Measurements from ENCODE around the gene BRPF1. TPM values are rescaled to one million over a fixed set of nuclear protein-coding genes. Genes with fewer than 3 reads are reported as not detected.
"Not testable (repeated sequence)": the region's sequence is repeated elsewhere in the genome, so short reads cannot be mapped to it uniquely, and the experiment has no call there.

BRPF1 gene
- total and polyA plus RNA-seq, 2 donors = 11.9 to 19.1 TPM

- peaks cover 7 to 19% of the 10 kb centered on the region in 2 donors for H3K4me1 ChIP-seq (ENCODE audit: control insufficient read depth in 2 of 2, insufficient read depth in 2 of 2, low read length in 2 of 2)
- H3K27me3 ChIP-seq (ENCODE audit: control insufficient read depth in 2 of 2, insufficient read depth in 1 of 2, low read length in 1 of 2) = peaks cover 0 to 17% of the 10 kb centered on the region in 2 donors
- H3K4me3 ChIP-seq (ENCODE audit: low read length in 2 of 2) = no peak overlapping the region
- no peak for DNase-seq (ENCODE audit: low read depth in 6 of 9, low spot score in 9 of 9)
- no peaks in the 10 kb centered on the region for H3K36me3 ChIP-seq (ENCODE audit: control insufficient read depth in 2 of 2, insufficient read depth in 2 of 2, low read length in 1 of 2)
- WGBS = 95% methylated on average over 6 of the region's 6 CpGs
- H3K9me3 ChIP-seq (ENCODE audit: control insufficient read depth in 2 of 2, insufficient read depth in 1 of 2, low read length in 1 of 2) = peaks cover 0 to 7% of the 10 kb centered on the region in 2 donors
- H3K27ac ChIP-seq (ENCODE audit: low read depth in 1 of 2, low read length in 1 of 2) = no peak overlapping the region
Measured at GRCh38 chr3:9768141-9768775, 36.7 kb downstream of the BRPF1 start.

GRCh38 chr3:9769012-9769411, 37.5 kb downstream of the BRPF1 start:
- no peak overlapping the region for H3K27ac ChIP-seq (ENCODE audit: low read depth in 1 of 2, low read length in 1 of 2)
- 93% methylated on average over 5 of the region's 5 CpGs for WGBS

GRCh38 chr3:9769426-9770275, 38.1 kb downstream of the BRPF1 start, which contains the start of gene CAMK1:
Gene CAMK1, minus strand, starts transcription at chr3:9769947. Its CDS starts 2,198 bp downstream, at chr3:9767749.
- peaks cover 0 to 17% of the 10 kb centered on the region in 2 donors for H3K27me3 ChIP-seq (ENCODE audit: control insufficient read depth in 2 of 2, insufficient read depth in 1 of 2, low read length in 1 of 2)
- H3K4me1 ChIP-seq (ENCODE audit: control insufficient read depth in 2 of 2, insufficient read depth in 2 of 2, low read length in 2 of 2) = peaks cover 7 to 19% of the 10 kb centered on the region in 2 donors
- H3K27ac ChIP-seq (ENCODE audit: low read depth in 1 of 2, low read length in 1 of 2) = peak within 1 kb of the TSS in 1 of 2 donors; percentile 47
- H3K9me3 ChIP-seq (ENCODE audit: control insufficient read depth in 2 of 2, insufficient read depth in 1 of 2, low read length in 1 of 2) = peaks cover 0 to 7% of the 10 kb centered on the region in 2 donors
- peak within 1 kb of the TSS; percentile 30 to 34 for H3K4me3 ChIP-seq (ENCODE audit: low read length in 2 of 2)
- H3K36me3 ChIP-seq (ENCODE audit: control insufficient read depth in 2 of 2, insufficient read depth in 2 of 2, low read length in 1 of 2) = no peaks in the 10 kb centered on the region
- WGBS = 17% methylated on average over 49 of the region's 49 CpGs
- peak in 3 of 9 donors; percentile 24 to 57 (median 34) for DNase-seq (ENCODE audit: low read depth in 6 of 9, low spot score in 9 of 9)

More at GRCh38 chr3:9769012-9769411, 37.5 kb downstream of the BRPF1 start:
- Histone ChIP-seq H3K27me3 (ENCODE audit: control insufficient read depth in 2 of 2, insufficient read depth in 1 of 2, low read length in 1 of 2) (peaks cover 0 to 17% of the 10 kb centered on the region in 2 donors), H3K9me3 (ENCODE audit: control insufficient read depth in 2 of 2, insufficient read depth in 1 of 2, low read length in 1 of 2) (peaks cover 0 to 7% of the 10 kb centered on the region in 2 donors), H3K4me3 (ENCODE audit: low read length in 2 of 2) (peak overlapping the region in 1 of 2 donors; percentile 27), H3K4me1 (ENCODE audit: control insufficient read depth in 2 of 2, insufficient read depth in 2 of 2, low read length in 2 of 2) (peaks cover 7 to 19% of the 10 kb centered on the region in 2 donors), H3K36me3 (ENCODE audit: control insufficient read depth in 2 of 2, insufficient read depth in 2 of 2, low read length in 1 of 2) (no peaks in the 10 kb centered on the region)
- no peak for DNase-seq (ENCODE audit: low read depth in 6 of 9, low spot score in 9 of 9)

- H3K4me1 ChIP-seq (ENCODE audit: control insufficient read depth in 2 of 2, insufficient read depth in 2 of 2, low read length in 2 of 2) = peaks cover 7 to 19% of the 10 kb centered on the region in 2 donors
- H3K4me3 ChIP-seq (ENCODE audit: low read length in 2 of 2) = peak overlapping the region; percentile 30 to 34
- peaks cover 0 to 17% of the 10 kb centered on the region in 2 donors for H3K27me3 ChIP-seq (ENCODE audit: control insufficient read depth in 2 of 2, insufficient read depth in 1 of 2, low read length in 1 of 2)
- WGBS = 38% methylated on average over 15 of the region's 15 CpGs
- no peaks in the 10 kb centered on the region for H3K36me3 ChIP-seq (ENCODE audit: control insufficient read depth in 2 of 2, insufficient read depth in 2 of 2, low read length in 1 of 2)
- no peak for DNase-seq (ENCODE audit: low read depth in 6 of 9, low spot score in 9 of 9)
- no peak overlapping the region for H3K27ac ChIP-seq (ENCODE audit: low read depth in 1 of 2, low read length in 1 of 2)
- peaks cover 0 to 7% of the 10 kb centered on the region in 2 donors for H3K9me3 ChIP-seq (ENCODE audit: control insufficient read depth in 2 of 2, insufficient read depth in 1 of 2, low read length in 1 of 2)
Measured at GRCh38 chr3:9770276-9770812, 38.8 kb downstream of the BRPF1 start.

- Histone ChIP-seq H3K27me3 (ENCODE audit: control insufficient read depth in 2 of 2, insufficient read depth in 1 of 2, low read length in 1 of 2) (peaks cover 0 to 17% of the 10 kb centered on the region in 2 donors), H3K4me1 (ENCODE audit: control insufficient read depth in 2 of 2, insufficient read depth in 2 of 2, low read length in 2 of 2) (peaks cover 7 to 19% of the 10 kb centered on the region in 2 donors)
- not testable (repeated sequence) for H3K27ac ChIP-seq (ENCODE audit: low read depth in 1 of 2, low read length in 1 of 2); DNase-seq (ENCODE audit: low read depth in 6 of 9, low spot score in 9 of 9); H3K9me3 ChIP-seq (ENCODE audit: control insufficient read depth in 2 of 2, insufficient read depth in 1 of 2, low read length in 1 of 2); H3K4me3 ChIP-seq (ENCODE audit: low read length in 2 of 2); H3K36me3 ChIP-seq (ENCODE audit: control insufficient read depth in 2 of 2, insufficient read depth in 2 of 2, low read length in 1 of 2)
- 95% methylated on average over 2 of the region's 2 CpGs for WGBS
Measured at GRCh38 chr3:9771007-9771406, 39.5 kb downstream of the BRPF1 start.

GRCh38 chr3:9776896-9777693, 45.6 kb downstream of the BRPF1 start:
- Histone ChIP-seq H3K4me3 (ENCODE audit: low read length in 2 of 2) (no peak overlapping the region), H3K27ac (ENCODE audit: low read depth in 1 of 2, low read length in 1 of 2) (no peak overlapping the region), H3K27me3 (ENCODE audit: control insufficient read depth in 2 of 2, insufficient read depth in 1 of 2, low read length in 1 of 2) (no peaks in the 10 kb centered on the region), H3K9me3 (ENCODE audit: control insufficient read depth in 2 of 2, insufficient read depth in 1 of 2, low read length in 1 of 2) (no peaks in the 10 kb centered on the region), H3K4me1 (ENCODE audit: control insufficient read depth in 2 of 2, insufficient read depth in 2 of 2, low read length in 2 of 2) (peaks cover 27 to 42% of the 10 kb centered on the region in 2 donors), H3K36me3 (ENCODE audit: control insufficient read depth in 2 of 2, insufficient read depth in 2 of 2, low read length in 1 of 2) (peaks cover 16 to 20% of the 10 kb centered on the region in 2 donors)
- 78% methylated on average over 5 of the region's 5 CpGs for WGBS
- no peak for DNase-seq (ENCODE audit: low read depth in 6 of 9, low spot score in 9 of 9)

- H3K4me3 ChIP-seq (ENCODE audit: low read length in 2 of 2) = no peak overlapping the region
- no peak for DNase-seq (ENCODE audit: low read depth in 6 of 9, low spot score in 9 of 9)
- 98% methylated on average over 1 of the region's 1 CpG for WGBS
- H3K27me3 ChIP-seq (ENCODE audit: control insufficient read depth in 2 of 2, insufficient read depth in 1 of 2, low read length in 1 of 2) = no peaks in the 10 kb centered on the region
- no peaks in the 10 kb centered on the region for H3K9me3 ChIP-seq (ENCODE audit: control insufficient read depth in 2 of 2, insufficient read depth in 1 of 2, low read length in 1 of 2)
- peaks cover 27 to 44% of the 10 kb centered on the region in 2 donors for H3K4me1 ChIP-seq (ENCODE audit: control insufficient read depth in 2 of 2, insufficient read depth in 2 of 2, low read length in 2 of 2)
- peak overlapping the region in 1 of 2 donors; percentile 37 for H3K27ac ChIP-seq (ENCODE audit: low read depth in 1 of 2, low read length in 1 of 2)
- H3K36me3 ChIP-seq (ENCODE audit: control insufficient read depth in 2 of 2, insufficient read depth in 2 of 2, low read length in 1 of 2) = peaks cover 22 to 26% of the 10 kb centered on the region in 2 donors
Measured at GRCh38 chr3:9777694-9778021, 46.1 kb downstream of the BRPF1 start.

- H3K27me3 ChIP-seq (ENCODE audit: control insufficient read depth in 2 of 2, insufficient read depth in 1 of 2, low read length in 1 of 2) = no peaks in the 10 kb centered on the region
- DNase-seq (ENCODE audit: low read depth in 6 of 9, low spot score in 9 of 9) = no peak
- H3K9me3 ChIP-seq (ENCODE audit: control insufficient read depth in 2 of 2, insufficient read depth in 1 of 2, low read length in 1 of 2) = no peaks in the 10 kb centered on the region
- H3K36me3 ChIP-seq (ENCODE audit: control insufficient read depth in 2 of 2, insufficient read depth in 2 of 2, low read length in 1 of 2) = peaks cover 25 to 29% of the 10 kb centered on the region in 2 donors
- peaks cover 27 to 44% of the 10 kb centered on the region in 2 donors for H3K4me1 ChIP-seq (ENCODE audit: control insufficient read depth in 2 of 2, insufficient read depth in 2 of 2, low read length in 2 of 2)
- no peak overlapping the region for H3K27ac ChIP-seq (ENCODE audit: low read depth in 1 of 2, low read length in 1 of 2)
- 95% methylated on average over 5 of the region's 5 CpGs for WGBS
- H3K4me3 ChIP-seq (ENCODE audit: low read length in 2 of 2) = no peak overlapping the region
Measured at GRCh38 chr3:9778143-9779074, 46.9 kb downstream of the BRPF1 start.

Measured in thymus (tissue), 11 donors.